ENCODE data around the gene MED22. TPM values are rescaled to one million over a fixed set of nuclear protein-coding genes. Genes with fewer than 3 reads are reported as not detected.
"Not testable (repeated sequence)": the region's sequence is repeated elsewhere in the genome, so short reads cannot be mapped to it uniquely, and the experiment has no call there.

Gene MED22
- total and polyA plus RNA-seq, 2 experiments from 2014 or later: 74.9 to 125 TPM

GRCh38 chr9:133323991-133324703, 23.8 kb downstream of the MED22 start:
- DNase-seq (ENCODE audit: low read depth in 1 of 2, low spot score in 1 of 2): no peak
- no peak for TF ChIP-seq CTCF (IDR thresholded peaks at IDR 0.05; ENCODE audit: low read depth, low read length)
- Histone ChIP-seq H3K27ac (no peak overlapping the region), H3K36me3 (no peaks in the 10 kb centered on the region), H3K4me3 (no peak overlapping the region), H3K9me3 (ENCODE audit: low read depth) (no peaks in the 10 kb centered on the region), H3K27me3 (no peaks in the 10 kb centered on the region), H3K4me1 (ENCODE audit: low read depth) (no peaks in the 10 kb centered on the region)

GRCh38 chr9:133323211-133323610, 24.7 kb downstream of the MED22 start:
- no peaks in the 10 kb centered on the region for H3K9me3 ChIP-seq (ENCODE audit: low read depth)
- H3K36me3 ChIP-seq: no peaks in the 10 kb centered on the region
- H3K27ac ChIP-seq: no peak overlapping the region
- no peaks in the 10 kb centered on the region for H3K27me3 ChIP-seq
- H3K4me1 ChIP-seq (ENCODE audit: low read depth): no peaks in the 10 kb centered on the region
- no peak for DNase-seq (ENCODE audit: low read depth in 1 of 2, low spot score in 1 of 2)
- TF ChIP-seq CTCF (IDR thresholded peaks at IDR 0.05; ENCODE audit: low read depth, low read length): no peak
- H3K4me3 ChIP-seq: no peak overlapping the region

- H3K27ac ChIP-seq: no peak overlapping the region
- H3K4me1 ChIP-seq (ENCODE audit: low read depth): no peaks in the 10 kb centered on the region
- DNase-seq (ENCODE audit: low read depth in 1 of 2, low spot score in 1 of 2): no peak
- TF ChIP-seq CTCF (IDR thresholded peaks at IDR 0.05; ENCODE audit: low read depth, low read length): no peak
- H3K4me3 ChIP-seq: no peak overlapping the region
- no peaks in the 10 kb centered on the region for H3K36me3 ChIP-seq
- H3K27me3 ChIP-seq: no peaks in the 10 kb centered on the region
- no peaks in the 10 kb centered on the region for H3K9me3 ChIP-seq (ENCODE audit: low read depth)
Observed at GRCh38 chr9:133322701-133323100, 25.2 kb downstream of the MED22 start.

- Histone ChIP-seq H3K4me1 (ENCODE audit: low read depth) (no peaks in the 10 kb centered on the region), H3K27ac (no peak overlapping the region), H3K9me3 (ENCODE audit: low read depth) (no peaks in the 10 kb centered on the region), H3K36me3 (no peaks in the 10 kb centered on the region), H3K4me3 (no peak overlapping the region), H3K27me3 (no peaks in the 10 kb centered on the region)
- TF ChIP-seq CTCF (IDR thresholded peaks at IDR 0.05; ENCODE audit: low read depth, low read length): no peak
- DNase-seq (ENCODE audit: low read depth in 1 of 2, low spot score in 1 of 2): no peak
Observed at GRCh38 chr9:133321411-133321935, 26.5 kb downstream of the MED22 start.

- H3K9me3 ChIP-seq (ENCODE audit: low read depth): no peaks in the 10 kb centered on the region
- no peaks in the 10 kb centered on the region for H3K4me1 ChIP-seq (ENCODE audit: low read depth)
- no peaks in the 10 kb centered on the region for H3K27me3 ChIP-seq
- H3K36me3 ChIP-seq: no peaks in the 10 kb centered on the region
- DNase-seq (ENCODE audit: low read depth in 1 of 2, low spot score in 1 of 2): no peak
- H3K27ac ChIP-seq: no peak overlapping the region
- no peak overlapping the region for H3K4me3 ChIP-seq
- no peak for TF ChIP-seq CTCF (IDR thresholded peaks at IDR 0.05; ENCODE audit: low read depth, low read length)
Observed at GRCh38 chr9:133320421-133320881, 27.5 kb downstream of the MED22 start.

- not testable (repeated sequence) for H3K4me1 ChIP-seq (ENCODE audit: low read depth); H3K27me3 ChIP-seq; H3K36me3 ChIP-seq; H3K9me3 ChIP-seq (ENCODE audit: low read depth); H3K4me3 ChIP-seq; DNase-seq (ENCODE audit: low read depth in 1 of 2, low spot score in 1 of 2); H3K27ac ChIP-seq
Observed at GRCh38 chr9:133317551-133317950, 30.4 kb downstream of the MED22 start.

Measured in cardiac muscle cell (in vitro differentiated cells and primary cell).